PC-3 (cell line): Measurements from ENCODE around the gene C2CD5. TPM values are rescaled to one million over a fixed set of nuclear protein-coding genes. Genes with fewer than 3 reads are reported as not detected.
A peak's percentile ranks its signal among the peaks of the same experiment; 100 is the strongest.

ENCODE experiments used
- ATAC-seq: fragments of 200-7000 bp; cut with Tn5 transposase; 2 replicates; pipeline ENCODE4 v1.9.1; 2020; ENCODE audit warnings: mild to moderate bottlenecking, moderate library complexity
- BruUV-seq: library from RNA; stranded (reverse); fragments of 400-500 nt; replicated peaks from 2 replicates; lab custom pipeline; 2021; lab: Mats Ljungman, UMichigan
- CTCF ChIA-PET: fragments of 300-600 bp; sonication (Branson Sonifier 250); formaldehyde crosslinking; loops from one replicate; lab custom pipeline; 2022; ENCODE audit warnings: antibody characterized with exemption; lab: Charles Lee
- POLR2A ChIA-PET: fragments of 300-600 bp; sonication (Branson Sonifier 250); formaldehyde crosslinking; loops from one replicate; lab custom pipeline; 2022; ENCODE audit warnings: antibody characterized with exemption; ENCODE audit not compliant: unreplicated experiment; lab: Charles Lee
- DNase-seq: peaks from one replicate; pipeline ENCODE4 v3.0.0-alpha.2; 2015
- H2AFZ ChIP-seq: fragments of 300-600 bp; sonication (generic); 2 replicates; pipeline ENCODE4 v1.6.0; 2016; ENCODE audit warnings: antibody characterized with exemption, low read length
- H3F3A ChIP-seq: fragments of 300-600 bp; sonication (generic); one replicate; pipeline ENCODE4 v1.6.0; 2017; ENCODE audit warnings: antibody characterized with exemption, low read length, control low read depth, mild to moderate bottlenecking; ENCODE audit not compliant: unreplicated experiment
- H3K27ac ChIP-seq: fragments of 300-600 bp; sonication (generic); 2 replicates; pipeline ENCODE4 v1.5.1; 2016; ENCODE audit warnings: mild to moderate bottlenecking, low read length
- H3K27me3 ChIP-seq: fragments of 300-600 bp; sonication (generic); 2 replicates; pipeline ENCODE4 v1.6.1; 2016; ENCODE audit warnings: low read length, mixed read lengths
- H3K36me3 ChIP-seq: fragments of 300-600 bp; sonication (generic); 2 replicates; pipeline ENCODE4 v1.6.1; 2016; ENCODE audit warnings: low read depth, mixed run types, low read length, mixed read lengths
- H3K4me1 ChIP-seq: fragments of 300-600 bp; sonication (generic); 2 replicates; pipeline ENCODE4 v1.5.1; 2016; ENCODE audit warnings: low read length; ENCODE audit not compliant: insufficient read depth
- H3K4me2 ChIP-seq: fragments of 300-600 bp; sonication (generic); 2 replicates; pipeline ENCODE4 v1.6.0; 2016; ENCODE audit warnings: low read length
- H3K4me3 ChIP-seq: fragments of 300-600 bp; sonication (generic); 2 replicates; pipeline ENCODE4 v1.5.1; 2016; ENCODE audit warnings: mild to moderate bottlenecking, low read length, mixed read lengths
- H3K79me2 ChIP-seq: fragments of 300-600 bp; sonication (generic); 2 replicates; pipeline ENCODE4 v1.6.1; 2017; ENCODE audit warnings: low read length, mixed read lengths
- H3K9ac ChIP-seq: fragments of 300-600 bp; sonication (generic); 2 replicates; pipeline ENCODE4 v1.6.0; 2016; ENCODE audit warnings: mild to moderate bottlenecking, low read length
- H3K9me2 ChIP-seq: fragments of 300-600 bp; sonication (generic); replicated peaks from 2 replicates; pipeline ENCODE4 v1.6.1; 2016; ENCODE audit warnings: mixed run types, low read length, mixed read lengths
- H3K9me3 ChIP-seq: fragments of 300-600 bp; sonication (generic); 2 replicates; pipeline ENCODE4 v1.6.1; 2016; ENCODE audit warnings: low read length, mixed read lengths
- H4K20me1 ChIP-seq: fragments of 300-600 bp; sonication (generic); 2 replicates; pipeline ENCODE4 v1.6.1; 2016; ENCODE audit warnings: low read length, mixed read lengths
- CTCF ChIP-seq: fragments of 300-600 bp; sonication (generic); conservative IDR thresholded peaks from 2 replicates; pipeline ENCODE4 v1.5.1; 2017; ENCODE audit warnings: antibody characterized with exemption, low read depth, mild to moderate bottlenecking, low read length
- EZH2 ChIP-seq: fragments of 300-600 bp; sonication (generic); IDR thresholded peaks from one replicate; pipeline ENCODE4 v1.6.1; 2017; ENCODE audit warnings: antibody characterized with exemption, mild to moderate bottlenecking, low read length; ENCODE audit not compliant: unreplicated experiment
- EZH2phosphoT487 ChIP-seq: fragments of 300-600 bp; sonication (generic); IDR thresholded peaks from 2 replicates; pipeline ENCODE4 v1.6.1; 2018; ENCODE audit warnings: mild to moderate bottlenecking, antibody characterized with exemption, low read length, borderline replicate concordance
- intact Hi-C: fragments of 100-400 bp; cut with micrococcal nuclease; formaldehyde crosslinking; loops from 2 replicates; pipeline ENCODE4 v1.9.0; 2023
- total RNA-seq: library from RNA; depleted of rRNA; stranded (reverse); fragments of >200 nt; gene quantifications from 2 replicates; pipeline ENCODE4 v1.2.3, GENCODE V29; 2014

C2CD5 gene
- total RNA-seq, 1 experiment from 2014 or later = 12.7 TPM

GRCh38 chr12:22551624-22552023 is 7.3 kb upstream of the C2CD5 start:
- no peak for ATAC-seq
- ChIA-PET POLR2A (no interaction called here), CTCF (no interaction called here)
- no peaks in the 10 kb centered on the region for H4K20me1 ChIP-seq
- no peaks in the 10 kb centered on the region for H3K4me1 ChIP-seq
- H3F3A ChIP-seq = no peaks in the 10 kb centered on the region
- intact Hi-C loops = no loop called here
- H3K9ac ChIP-seq = no peak overlapping the region
- H3K27ac ChIP-seq = no peak overlapping the region
- no peaks in the 10 kb centered on the region for H3K9me2 ChIP-seq
- H3K79me2 ChIP-seq = no peaks in the 10 kb centered on the region
- TF ChIP-seq CTCF (no peak), EZH2 (no peak), EZH2phosphoT487 (no peak)
- H3K4me2 ChIP-seq = no peak overlapping the region
- H2AFZ ChIP-seq = no peak overlapping the region
- no peaks in the 10 kb centered on the region for H3K27me3 ChIP-seq
- no TSS peak for BruUV-seq
- H3K4me3 ChIP-seq = no peak overlapping the region
- DNase-seq = no peak
- H3K9me3 ChIP-seq = no peaks in the 10 kb centered on the region
- no peaks in the 10 kb centered on the region for H3K36me3 ChIP-seq

- Histone ChIP-seq H3K9me2 (no peaks in the 10 kb centered on the region), H3K9ac (no peak overlapping the region), H3K9me3 (no peaks in the 10 kb centered on the region), H3K4me2 (no peak overlapping the region), H3K27me3 (no peaks in the 10 kb centered on the region), H3K27ac (no peak overlapping the region), H3F3A (no peaks in the 10 kb centered on the region), H4K20me1 (no peaks in the 10 kb centered on the region), H3K36me3 (no peaks in the 10 kb centered on the region), H3K4me1 (peaks cover 9% of the 10 kb centered on the region; the same call in 1 of the 2 replicates), H3K79me2 (peaks cover 21% of the 10 kb centered on the region), H3K4me3 (no peak overlapping the region), H2AFZ (no peak overlapping the region)
- POLR2A ChIA-PET = interaction anchor here (0.6 kb wide), 1 partner anchor 33 kb away, joined by 3 read pairs; no protein-coding TSS in a partner anchor
- CTCF ChIA-PET = no interaction called here
- BruUV-seq = no TSS peak
- TF ChIP-seq EZH2phosphoT487 = no peak
- no peak for TF ChIP-seq EZH2
- no peak for TF ChIP-seq CTCF
- intact Hi-C loops = no loop called here
- DNase-seq (no peak), ATAC-seq (no peak)
Measured at GRCh38 chr12:22545255-22545654, 913 bp upstream of the C2CD5 start.

- Histone ChIP-seq H3K27ac (peak overlapping the region; percentile 80), H3K9me2 (no peaks in the 10 kb centered on the region), H3K9ac (peak overlapping the region; percentile 90), H3K79me2 (peaks cover 25% of the 10 kb centered on the region), H3K4me2 (peak overlapping the region; percentile 90), H3K27me3 (no peaks in the 10 kb centered on the region), H4K20me1 (no peaks in the 10 kb centered on the region), H3K4me3 (peak overlapping the region; percentile 88), H3K4me1 (peaks cover 12% of the 10 kb centered on the region; the same call in 1 of the 2 replicates), H3F3A (no peaks in the 10 kb centered on the region), H2AFZ (peak overlapping the region; percentile 88), H3K36me3 (no peaks in the 10 kb centered on the region), H3K9me3 (no peaks in the 10 kb centered on the region)
- no peak for TF ChIP-seq EZH2phosphoT487
- TF ChIP-seq CTCF = no peak
- no peak for TF ChIP-seq EZH2
- ChIA-PET POLR2A (interaction anchor here (0.6 kb wide), 2 partner anchors 33 to 73 kb away, joined by 4 to 10 read pairs; no protein-coding TSS in a partner anchor), CTCF (no interaction called here)
- peak; percentile 52 for ATAC-seq
- DNase-seq = peak; percentile 12
- intact Hi-C loops = loop anchor here (1.0 to 5.0 kb wide), 2 partner anchors 39 to 82 kb away; partner anchors contain the start of gene ETNK1
- TSS peak; percentile 37 for BruUV-seq
Measured at GRCh38 chr12:22543246-22544037, 900 bp downstream of the C2CD5 start.
